K562 (cell line): ENCODE measurements around the gene CRABP2. TPM values are rescaled to one million over a fixed set of nuclear protein-coding genes. Genes with fewer than 3 reads are reported as not detected.

Experiments
- ATAC-seq: fragments of 200-7000 bp; cut with Tn5 transposase; 3 replicates; pipeline ENCODE4 v1.9.1; 2020; ENCODE audit warnings: moderate library complexity
- BruUV-seq: library from RNA; stranded (reverse); fragments of 400-500 nt; replicated peaks from 2 replicates; lab custom pipeline; 2021; lab: Mats Ljungman, UMichigan
- CTCF ChIA-PET: fragments of 300-600 bp; formaldehyde crosslinking; extraction: SDS; loops from one replicate; lab custom pipeline; 2021; ENCODE audit warnings: low intra/inter-chr PET ratio; lab: Yijun Ruan, JAX
- POLR2A ChIA-PET: fragments of 300-600, 350-650 bp; sonication (Branson Sonifier 250); formaldehyde crosslinking; extraction: SDS; loops from one replicate; lab custom pipeline; 2021; ENCODE audit warnings: antibody characterized with exemption, inconsistent platforms; lab: Yijun Ruan, JAX
- DNase-seq, 4 experiments: peaks; one replicate each; pipeline versions ENCODE4 v3.0.0 to v3.0.0-alpha.2; 2011 to 2018; ENCODE audit warnings: low spot score in 3 of 4, mixed read lengths in 3 of 4; ENCODE audit errors: extremely low read depth in 1 of 4
- FAIRE-seq: peaks from 2 replicates; lab custom pipeline; 2011; peaks lifted over from hg19 to GRCh38; lab: Jason Lieb, UNC
- H2AFZ ChIP-seq: 2 replicates; pipeline ENCODE4 v1.6.0; 2011; ENCODE audit warnings: low read depth, low read length, control low read depth, inconsistent platforms
- H3K27ac ChIP-seq: fragments of 200-600 bp; 3 replicates; pipeline ENCODE4 v1.8.0; 2011; ENCODE audit warnings: low read depth, mild to moderate bottlenecking, control low read depth, inconsistent platforms, low read length, moderate library complexity, mixed read lengths; ENCODE audit errors: extremely low read depth
- H3K27me3 ChIP-seq, 2 experiments: fragments of 300-600 bp in 1 of 2; 2 replicates in 1 of 2; 3 replicates in 1 of 2; pipeline versions ENCODE4 v1.6.0 to v1.8.0; 2011; ENCODE audit warnings: inconsistent platforms in 2 of 2, low read length in 2 of 2, mild to moderate bottlenecking in 1 of 2, mixed read lengths in 1 of 2, moderate library complexity in 1 of 2; ENCODE audit not compliant: control insufficient read depth in 2 of 2, insufficient read depth in 2 of 2
- H3K36me3 ChIP-seq: fragments of 300-600 bp; 3 replicates; pipeline ENCODE4 v1.8.0; 2011; ENCODE audit warnings: mild to moderate bottlenecking, low read length, inconsistent platforms; ENCODE audit not compliant: control insufficient read depth, insufficient read depth
- H3K4me1 ChIP-seq, 2 experiments: fragments of 200-600 bp in 1 of 2; replicated peaks in 1 of 2; 2 replicates in 1 of 2; 3 replicates in 1 of 2; pipeline versions ENCODE4 v1.5.1 to v1.8.0; 2011; ENCODE audit warnings: inconsistent platforms in 2 of 2, low read length in 2 of 2, mild to moderate bottlenecking in 1 of 2, mixed read lengths in 1 of 2, moderate library complexity in 1 of 2; ENCODE audit not compliant: control insufficient read depth in 2 of 2, insufficient read depth in 2 of 2
- H3K4me2 ChIP-seq: 2 replicates; pipeline ENCODE4 v1.6.1; 2011; ENCODE audit warnings: low read length, control low read depth, inconsistent platforms, mixed read lengths; ENCODE audit not compliant: insufficient read depth
- H3K4me3 ChIP-seq: fragments of 200-600 bp; sonication (generic), shearing (Covaris generic); 2 replicates; pipeline ENCODE4 v1.5.1; 2016; ENCODE audit warnings: control low read depth, inconsistent platforms
- H3K79me2 ChIP-seq: fragments of 200-600 bp; 3 replicates; pipeline ENCODE4 v1.8.0; 2011; ENCODE audit warnings: low read length, inconsistent platforms; ENCODE audit not compliant: control insufficient read depth, insufficient read depth
- H3K9ac ChIP-seq, 2 experiments: 2 replicates each; pipeline versions ENCODE4 v1.6.0 to v1.6.1; 2011; ENCODE audit warnings: low read depth in 2 of 2, low read length in 2 of 2, control low read depth in 1 of 2, inconsistent platforms in 1 of 2, mild to moderate bottlenecking in 1 of 2, mixed read lengths in 1 of 2; ENCODE audit not compliant: insufficient read depth in 1 of 2
- H3K9me1 ChIP-seq: one replicate; pipeline ENCODE4 v1.6.0; 2011; ENCODE audit warnings: inconsistent platforms, mild to moderate bottlenecking, low read length, moderate library complexity; ENCODE audit not compliant: control insufficient read depth, insufficient read depth
- H3K9me3 ChIP-seq: replicated peaks from 2 replicates; pipeline ENCODE4 v1.5.1; 2011; ENCODE audit warnings: low read depth, low read length, inconsistent platforms; ENCODE audit not compliant: control insufficient read depth, insufficient read depth
- H4K20me1 ChIP-seq: replicated peaks from 2 replicates; pipeline ENCODE4 v1.6.1; 2011; ENCODE audit warnings: low read length, inconsistent platforms, mixed read lengths; ENCODE audit not compliant: control insufficient read depth, insufficient read depth
- DLX4 ChIP-seq: fragments of 250-450 bp; sonication (Bioruptor Pico); IDR thresholded peaks from 2 replicates; pipeline ENCODE4 v1.6.1; 2021; ENCODE audit warnings: mild to moderate bottlenecking
- EGR1 ChIP-seq: fragments of 450-650 bp; conservative IDR thresholded peaks from 2 replicates; pipeline ENCODE4 v1.6.1; 2017; ENCODE audit warnings: mild to moderate bottlenecking
- ETS2 ChIP-seq: IDR thresholded peaks from 2 replicates; pipeline ENCODE4 v1.6.1; 2016; ENCODE audit warnings: borderline replicate concordance, missing genetic modification characterization, mild to moderate bottlenecking, moderate library complexity, missing compliant biosample characterization; ENCODE audit not compliant: poor library complexity, severe bottlenecking
- GATAD2B ChIP-seq: fragments of 450-650 bp; IDR thresholded peaks from 2 replicates; pipeline ENCODE4 v1.6.1; 2017; ENCODE audit warnings: mild to moderate bottlenecking, borderline replicate concordance
- MBD1 ChIP-seq: fragments of 250-450 bp; sonication (Bioruptor Pico); IDR thresholded peaks from 2 replicates; pipeline ENCODE4 v1.8.0; 2022; ENCODE audit warnings: inconsistent platforms
- MYNN ChIP-seq, 2 experiments: sonication (generic); formaldehyde crosslinking in 1 of 2; IDR thresholded peaks; 2 replicates each; pipeline versions ENCODE4 v1.5.0 to v1.6.1; 2016 to 2020; ENCODE audit warnings: antibody characterized with exemption in 1 of 2, missing genetic modification reagents in 1 of 2
- NFYB ChIP-seq: IDR thresholded peaks from 2 replicates; pipeline ENCODE4 v1.6.1; 2011; ENCODE audit warnings: mild to moderate bottlenecking, moderate library complexity; ENCODE audit not compliant: insufficient read length; ENCODE audit errors: extremely low read depth
- SMARCE1 ChIP-seq: fragments of 450-650 bp; IDR thresholded peaks from 2 replicates; pipeline ENCODE4 v1.7.1; 2016; ENCODE audit warnings: mild to moderate bottlenecking
- TOE1 ChIP-seq, 2 experiments: fragments of 450-650 bp in 1 of 2; sonication (generic) in 1 of 2; formaldehyde crosslinking in 1 of 2; IDR thresholded peaks; 2 replicates each; pipeline versions ENCODE4 v1.7.1 to v1.8.0; 2016 to 2022; ENCODE audit warnings: borderline replicate concordance in 2 of 2, mild to moderate bottlenecking in 2 of 2, antibody characterized with exemption in 1 of 2, inconsistent platforms in 1 of 2, low read depth in 1 of 2, missing genetic modification reagents in 1 of 2, moderate library complexity in 1 of 2
- ZNF143 ChIP-seq: sonication (generic); formaldehyde crosslinking; IDR thresholded peaks from 2 replicates; pipeline ENCODE4 v1.9.0; 2022; ENCODE audit warnings: mild to moderate bottlenecking, missing genetic modification reagents
- WGBS: fragments of 100-300 bp; shearing (Covaris generic); methylation state at CpG from one replicate; pipeline ENCODE4 v1.1.6; 2016; ENCODE audit warnings: low coverage, mixed read lengths; ENCODE audit not compliant: insufficient coverage; ENCODE audit errors: missing lambda C conversion rate; 5-methylcytosine and 5-hydroxymethylcytosine counted together
- in situ Hi-C: fragments of 300-500 bp; cut with MboI; formaldehyde crosslinking; loops from 4 replicates; pipeline ENCODE4 v1.15.0; 2018; ENCODE audit warnings: inconsistent platforms, mixed read lengths
- intact Hi-C: fragments of 100-400 bp; cut with micrococcal nuclease; formaldehyde crosslinking; loops from 2 replicates; pipeline ENCODE4 v1.14.2; 2022
- polyA plus RNA-seq, 8 experiments: library from polyadenylated mRNA; depleted of rRNA in 4 of 8; stranded (reverse) in 5 of 8; unstranded in 3 of 8; fragments of >200 nt; fragmentation: Nextera tagmentation in 2 of 8; fragmentation: Illumina TruSeq in 1 of 8; extraction: Ambion mirVana in 2 of 8; extraction: Trizol in 1 of 8; gene quantifications; 2 replicates each; pipeline versions ENCODE4 v1.2.1 to v1.2.3, GENCODE V29; 2011 to 2014; ENCODE audit warnings: inconsistent platforms in 1 of 8, missing spikeins in 1 of 8
- total RNA-seq, 7 experiments: library from RNA; depleted of rRNA in 6 of 7; stranded (reverse); fragments of >200 nt in 6 of 7; fragmentation: Illumina TruSeq in 2 of 7; extraction: Trizol in 2 of 7; gene quantifications; 2 replicates each; pipeline versions ENCODE4 v1.2.1 to v1.2.3, GENCODE V29; 2011 to 2021; ENCODE audit warnings: low replicate concordance in 1 of 7
- TF ChIP-seq, protein P1 (sequence below), 2 experiments: fragments of 450-650 bp; conservative IDR thresholded peaks; 2 replicates each; pipeline ENCODE4 v1.6.1; 2017; ENCODE audit warnings: mild to moderate bottlenecking in 2 of 2, moderate library complexity in 2 of 2
- TF ChIP-seq, protein P2 (sequence below): fragments of 450-650 bp; IDR thresholded peaks from 2 replicates; pipeline ENCODE4 v1.7.0; 2016; ENCODE audit warnings: borderline replicate concordance
- TF ChIP-seq, protein P3 (sequence below): sonication (generic); formaldehyde crosslinking; IDR thresholded peaks from 2 replicates; pipeline ENCODE4 v1.8.1; 2023; ENCODE audit warnings: mild to moderate bottlenecking, missing genetic modification reagents

CRABP2 gene
- total and polyA plus RNA-seq, 9 of the 15 experiments (the other 6 are each of a cell fraction or from before 2014, with no cell fraction given): 0.30 to 2.5 (median 0.82) TPM

GRCh38 chr1:156658496-156658895 lies 46.9 kb downstream of the CRABP2 start:
- peaks cover 64% of the 10 kb centered on the region for H4K20me1 ChIP-seq
- H3K9ac ChIP-seq: peak overlapping the region; percentile 77 to 92; a peak in 3 of 4 replicates
- H3K27ac ChIP-seq: peak overlapping the region; percentile 68
- H3K4me3 ChIP-seq: peak overlapping the region; percentile 19
- ChIA-PET POLR2A (interaction anchor here (0.6 to 1.5 kb wide), 5 partner anchors 10 to 266 kb away, joined by 3 to 6 read pairs (median 3); no protein-coding TSS in a partner anchor), CTCF (interaction anchor here (0.6 to 5.1 kb wide), 6 partner anchors 10 to 74 kb away, joined by 3 to 110 read pairs (median 36); partner anchors contain the start of genes CRABP2 and NES)
- H3K79me2 ChIP-seq: peaks cover 87% of the 10 kb centered on the region
- peak overlapping the region; percentile 93 for H3K4me2 ChIP-seq
- peaks cover 55 to 68% of the 10 kb centered on the region in 2 experiments for H3K4me1 ChIP-seq
- BruUV-seq: no TSS peak
- H3K27me3 ChIP-seq: no peaks in the 10 kb centered on the region
- FAIRE-seq: no peak
- no peak overlapping the region for H2AFZ ChIP-seq
- H3K9me1 ChIP-seq: peaks cover 44% of the 10 kb centered on the region
- H3K36me3 ChIP-seq: peaks cover 58% of the 10 kb centered on the region; the same call in 2 of the 3 replicates
- intact Hi-C loops: no loop called here
- H3K9me3 ChIP-seq: no peaks in the 10 kb centered on the region
- ATAC-seq: no peak
- DNase-seq: no peak
- WGBS: 50% methylated on average over 14 of the region's 14 CpGs
- in situ Hi-C loops: no loop called here
- TF ChIP-seq NFYB: no peak
- TF ChIP-seq EGR1: peak; percentile 58
- TF ChIP-seq ZNF143: peak; percentile 26; the same call in 1 of the 2 replicates
- no peak for TF ChIP-seq GATAD2B
- TF ChIP-seq, protein P1, sequence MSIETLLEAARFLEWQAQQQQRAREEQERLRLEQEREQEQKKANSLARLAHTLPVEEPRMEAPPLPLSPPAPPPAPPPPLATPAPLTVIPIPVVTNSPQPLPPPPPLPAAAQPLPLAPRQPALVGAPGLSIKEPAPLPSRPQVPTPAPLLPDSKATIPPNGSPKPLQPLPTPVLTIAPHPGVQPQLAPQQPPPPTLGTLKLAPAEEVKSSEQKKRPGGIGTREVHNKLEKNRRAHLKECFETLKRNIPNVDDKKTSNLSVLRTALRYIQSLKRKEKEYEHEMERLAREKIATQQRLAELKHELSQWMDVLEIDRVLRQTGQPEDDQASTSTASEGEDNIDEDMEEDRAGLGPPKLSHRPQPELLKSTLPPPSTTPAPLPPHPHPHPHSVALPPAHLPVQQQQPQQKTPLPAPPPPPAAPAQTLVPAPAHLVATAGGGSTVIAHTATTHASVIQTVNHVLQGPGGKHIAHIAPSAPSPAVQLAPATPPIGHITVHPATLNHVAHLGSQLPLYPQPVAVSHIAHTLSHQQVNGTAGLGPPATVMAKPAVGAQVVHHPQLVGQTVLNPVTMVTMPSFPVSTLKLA (conservative IDR thresholded peaks at IDR 0.05): no peak
- TF ChIP-seq MYNN (IDR thresholded peaks at IDR 0.05): peak; percentile 30; the same call in 1 of the 2 replicates
- TF ChIP-seq MYNN (CRISPR knock-in tag; IDR thresholded peaks at IDR 0.05): no peak
- no peak for TF ChIP-seq ETS2 (tag)
- no peak for TF ChIP-seq SMARCE1
- no peak for TF ChIP-seq MBD1
- TF ChIP-seq, protein P2, sequence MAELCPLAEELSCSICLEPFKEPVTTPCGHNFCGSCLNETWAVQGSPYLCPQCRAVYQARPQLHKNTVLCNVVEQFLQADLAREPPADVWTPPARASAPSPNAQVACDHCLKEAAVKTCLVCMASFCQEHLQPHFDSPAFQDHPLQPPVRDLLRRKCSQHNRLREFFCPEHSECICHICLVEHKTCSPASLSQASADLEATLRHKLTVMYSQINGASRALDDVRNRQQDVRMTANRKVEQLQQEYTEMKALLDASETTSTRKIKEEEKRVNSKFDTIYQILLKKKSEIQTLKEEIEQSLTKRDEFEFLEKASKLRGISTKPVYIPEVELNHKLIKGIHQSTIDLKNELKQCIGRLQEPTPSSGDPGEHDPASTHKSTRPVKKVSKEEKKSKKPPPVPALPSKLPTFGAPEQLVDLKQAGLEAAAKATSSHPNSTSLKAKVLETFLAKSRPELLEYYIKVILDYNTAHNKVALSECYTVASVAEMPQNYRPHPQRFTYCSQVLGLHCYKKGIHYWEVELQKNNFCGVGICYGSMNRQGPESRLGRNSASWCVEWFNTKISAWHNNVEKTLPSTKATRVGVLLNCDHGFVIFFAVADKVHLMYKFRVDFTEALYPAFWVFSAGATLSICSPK: no peak
- TF ChIP-seq, protein P3, sequence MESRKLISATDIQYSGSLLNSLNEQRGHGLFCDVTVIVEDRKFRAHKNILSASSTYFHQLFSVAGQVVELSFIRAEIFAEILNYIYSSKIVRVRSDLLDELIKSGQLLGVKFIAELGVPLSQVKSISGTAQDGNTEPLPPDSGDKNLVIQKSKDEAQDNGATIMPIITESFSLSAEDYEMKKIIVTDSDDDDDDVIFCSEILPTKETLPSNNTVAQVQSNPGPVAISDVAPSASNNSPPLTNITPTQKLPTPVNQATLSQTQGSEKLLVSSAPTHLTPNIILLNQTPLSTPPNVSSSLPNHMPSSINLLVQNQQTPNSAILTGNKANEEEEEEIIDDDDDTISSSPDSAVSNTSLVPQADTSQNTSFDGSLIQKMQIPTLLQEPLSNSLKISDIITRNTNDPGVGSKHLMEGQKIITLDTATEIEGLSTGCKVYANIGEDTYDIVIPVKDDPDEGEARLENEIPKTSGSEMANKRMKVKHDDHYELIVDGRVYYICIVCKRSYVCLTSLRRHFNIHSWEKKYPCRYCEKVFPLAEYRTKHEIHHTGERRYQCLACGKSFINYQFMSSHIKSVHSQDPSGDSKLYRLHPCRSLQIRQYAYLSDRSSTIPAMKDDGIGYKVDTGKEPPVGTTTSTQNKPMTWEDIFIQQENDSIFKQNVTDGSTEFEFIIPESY (CRISPR knock-in tag): peak; percentile 80; the same call in 1 of the 2 replicates
- no peak for TF ChIP-seq TOE1 (IDR thresholded peaks at IDR 0.05; ENCODE audit: borderline replicate concordance)
- TF ChIP-seq TOE1 (CRISPR knock-in tag; IDR thresholded peaks at IDR 0.05; ENCODE audit: borderline replicate concordance, low read depth): no peak
- TF ChIP-seq DLX4 (CRISPR knock-in tag): no peak
